22Rv1 (cell line): ENCODE measurements around the gene SASH1.

Experiments
- CTCF ChIP-seq: fragments of 450-650 bp; IDR thresholded peaks from 2 replicates; pipeline ENCODE4 v1.5.1; 2017; ENCODE audit warnings: mild to moderate bottlenecking
- ZFX ChIP-seq: fragments of 450-650 bp; IDR thresholded peaks from 2 replicates; pipeline ENCODE4 v1.6.1; 2017; ENCODE audit warnings: antibody characterized with exemption, borderline replicate concordance

GRCh38 chr6:148346681-148347440 lies 4.2 kb downstream of the SASH1 start:
- no peak for TF ChIP-seq CTCF
- TF ChIP-seq ZFX = no peak
